Ishikawa (cell line): ENCODE results near the gene NRSN1.

Experiments
- CEBPB ChIP-seq: IDR thresholded peaks from 2 replicates; pipeline ENCODE4 v1.6.1; 2012
- CREB1 ChIP-seq: IDR thresholded peaks from 2 replicates; pipeline ENCODE4 v1.6.1; 2012; ENCODE audit warnings: low read depth
- EGR1 ChIP-seq: IDR thresholded peaks from 2 replicates; pipeline ENCODE4 v1.6.1; 2012
- EP300 ChIP-seq: IDR thresholded peaks from 2 replicates; pipeline ENCODE4 v1.6.1; 2012; ENCODE audit warnings: borderline replicate concordance
- FOXM1 ChIP-seq: IDR thresholded peaks from 2 replicates; pipeline ENCODE4 v1.6.1; 2012; ENCODE audit warnings: low read depth, borderline replicate concordance
- NFIC ChIP-seq: IDR thresholded peaks from 2 replicates; pipeline ENCODE4 v1.6.1; 2012
- RAD21 ChIP-seq: IDR thresholded peaks from 2 replicates; pipeline ENCODE4 v1.6.1; 2012; ENCODE audit warnings: low read depth
- TAF1 ChIP-seq: IDR thresholded peaks from 2 replicates; pipeline ENCODE4 v1.6.1; 2012; ENCODE audit warnings: low read depth, mild to moderate bottlenecking
- TCF12 ChIP-seq: IDR thresholded peaks from 2 replicates; pipeline ENCODE4 v1.6.1; 2012; ENCODE audit warnings: low read depth
- TEAD4 ChIP-seq: IDR thresholded peaks from 2 replicates; pipeline ENCODE4 v1.6.1; 2012
- YY1 ChIP-seq: IDR thresholded peaks from 2 replicates; pipeline ENCODE4 v1.6.1; 2012; ENCODE audit warnings: low read depth
- ZBTB7A ChIP-seq: IDR thresholded peaks from 2 replicates; pipeline ENCODE4 v1.6.1; 2012; ENCODE audit warnings: low read depth
- TF ChIP-seq, protein P1 (sequence below): IDR thresholded peaks from 2 replicates; pipeline ENCODE4 v1.6.1; 2012
- TF ChIP-seq, protein P2 (sequence below): IDR thresholded peaks from 2 replicates; pipeline ENCODE4 v1.6.1; 2012
- TF ChIP-seq, protein P3 (sequence below): IDR thresholded peaks from 2 replicates; pipeline ENCODE4 v1.6.1; 2012; ENCODE audit warnings: low read depth, mild to moderate bottlenecking

The NRSN1 gene

DNA sequence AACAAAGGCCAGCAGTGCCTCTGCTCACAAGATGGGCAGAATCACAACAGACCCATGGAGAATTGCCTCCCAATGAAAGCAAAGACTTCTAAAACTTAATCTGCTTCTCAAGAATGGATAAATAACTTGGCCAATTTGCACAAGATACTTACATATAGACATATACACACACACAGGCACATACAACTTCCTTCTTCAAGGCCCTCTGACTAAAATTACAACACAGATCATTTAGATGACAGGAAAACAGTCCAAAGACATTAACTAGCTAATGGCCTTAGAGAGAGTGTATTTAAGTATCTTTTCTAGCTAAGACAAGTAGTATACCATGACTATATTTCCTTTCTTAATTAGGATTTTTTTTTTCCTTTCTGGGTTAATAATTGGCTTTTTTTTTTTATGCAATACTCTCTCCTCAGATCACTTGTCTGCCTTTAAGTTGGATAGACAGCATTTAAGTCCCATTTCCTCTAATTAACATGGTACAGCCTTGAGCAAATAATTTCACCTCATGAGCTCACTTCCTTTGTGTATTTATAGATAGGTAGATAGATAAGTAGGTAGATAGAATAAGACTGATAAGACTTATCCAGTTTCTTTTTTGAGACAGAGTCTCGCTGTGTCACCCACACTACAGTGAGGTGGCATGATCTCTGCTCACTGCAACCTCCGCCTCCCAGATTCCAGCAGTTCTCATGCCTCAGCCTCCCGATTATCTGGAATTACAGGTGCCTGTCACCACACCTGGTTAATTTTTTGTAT, 70.0 kb downstream of the NRSN1 start:
- TF ChIP-seq, protein P1, sequence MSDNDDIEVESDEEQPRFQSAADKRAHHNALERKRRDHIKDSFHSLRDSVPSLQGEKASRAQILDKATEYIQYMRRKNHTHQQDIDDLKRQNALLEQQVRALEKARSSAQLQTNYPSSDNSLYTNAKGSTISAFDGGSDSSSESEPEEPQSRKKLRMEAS: no peak
- TF ChIP-seq YY1 (no peak), TCF12 (no peak), EGR1 (no peak), ZBTB7A (no peak), RAD21 (no peak), NFIC (no peak), CEBPB (no peak), TAF1 (no peak), CREB1 (no peak), TEAD4 (no peak), FOXM1 (no peak), EP300 (no peak)
- TF ChIP-seq, protein P2, sequence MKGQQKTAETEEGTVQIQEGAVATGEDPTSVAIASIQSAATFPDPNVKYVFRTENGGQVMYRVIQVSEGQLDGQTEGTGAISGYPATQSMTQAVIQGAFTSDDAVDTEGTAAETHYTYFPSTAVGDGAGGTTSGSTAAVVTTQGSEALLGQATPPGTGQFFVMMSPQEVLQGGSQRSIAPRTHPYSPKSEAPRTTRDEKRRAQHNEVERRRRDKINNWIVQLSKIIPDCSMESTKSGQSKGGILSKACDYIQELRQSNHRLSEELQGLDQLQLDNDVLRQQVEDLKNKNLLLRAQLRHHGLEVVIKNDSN: no peak
- TF ChIP-seq, protein P3, sequence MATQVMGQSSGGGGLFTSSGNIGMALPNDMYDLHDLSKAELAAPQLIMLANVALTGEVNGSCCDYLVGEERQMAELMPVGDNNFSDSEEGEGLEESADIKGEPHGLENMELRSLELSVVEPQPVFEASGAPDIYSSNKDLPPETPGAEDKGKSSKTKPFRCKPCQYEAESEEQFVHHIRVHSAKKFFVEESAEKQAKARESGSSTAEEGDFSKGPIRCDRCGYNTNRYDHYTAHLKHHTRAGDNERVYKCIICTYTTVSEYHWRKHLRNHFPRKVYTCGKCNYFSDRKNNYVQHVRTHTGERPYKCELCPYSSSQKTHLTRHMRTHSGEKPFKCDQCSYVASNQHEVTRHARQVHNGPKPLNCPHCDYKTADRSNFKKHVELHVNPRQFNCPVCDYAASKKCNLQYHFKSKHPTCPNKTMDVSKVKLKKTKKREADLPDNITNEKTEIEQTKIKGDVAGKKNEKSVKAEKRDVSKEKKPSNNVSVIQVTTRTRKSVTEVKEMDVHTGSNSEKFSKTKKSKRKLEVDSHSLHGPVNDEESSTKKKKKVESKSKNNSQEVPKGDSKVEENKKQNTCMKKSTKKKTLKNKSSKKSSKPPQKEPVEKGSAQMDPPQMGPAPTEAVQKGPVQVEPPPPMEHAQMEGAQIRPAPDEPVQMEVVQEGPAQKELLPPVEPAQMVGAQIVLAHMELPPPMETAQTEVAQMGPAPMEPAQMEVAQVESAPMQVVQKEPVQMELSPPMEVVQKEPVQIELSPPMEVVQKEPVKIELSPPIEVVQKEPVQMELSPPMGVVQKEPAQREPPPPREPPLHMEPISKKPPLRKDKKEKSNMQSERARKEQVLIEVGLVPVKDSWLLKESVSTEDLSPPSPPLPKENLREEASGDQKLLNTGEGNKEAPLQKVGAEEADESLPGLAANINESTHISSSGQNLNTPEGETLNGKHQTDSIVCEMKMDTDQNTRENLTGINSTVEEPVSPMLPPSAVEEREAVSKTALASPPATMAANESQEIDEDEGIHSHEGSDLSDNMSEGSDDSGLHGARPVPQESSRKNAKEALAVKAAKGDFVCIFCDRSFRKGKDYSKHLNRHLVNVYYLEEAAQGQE: no peak
